SK-N-SH (cell line): ENCODE results near the gene GATM.

Experiments used
- CTCF ChIP-seq: fragments of 200-600 bp; sonication (generic); IDR thresholded peaks from 2 replicates; pipeline ENCODE4 v1.6.1; 2017; ENCODE audit warnings: antibody characterized with exemption, mild to moderate bottlenecking, moderate library complexity
- MAX ChIP-seq: IDR thresholded peaks from 2 replicates; pipeline ENCODE4 v1.4.0; 2012; ENCODE audit warnings: low read depth
- MEF2A ChIP-seq: IDR thresholded peaks from 2 replicates; pipeline ENCODE4 v1.4.0; 2012; ENCODE audit warnings: low read depth, borderline replicate concordance
- NFIC ChIP-seq: IDR thresholded peaks from 2 replicates; pipeline ENCODE4 v1.4.0; 2012; ENCODE audit warnings: borderline replicate concordance
- POLR2AphosphoS5 ChIP-seq: IDR thresholded peaks from 2 replicates; pipeline ENCODE4 v1.6.1; 2012; ENCODE audit warnings: low read depth, low read length
- RCOR1 ChIP-seq: fragments of 150-350 bp; IDR thresholded peaks from 2 replicates; pipeline ENCODE4 v1.6.1; 2017; ENCODE audit warnings: antibody characterized with exemption, low read length
- REST ChIP-seq: IDR thresholded peaks from 2 replicates; pipeline ENCODE4 v1.6.1; 2012; ENCODE audit warnings: mild to moderate bottlenecking, low read depth, low read length, moderate library complexity
- RFX5 ChIP-seq: IDR thresholded peaks from 2 replicates; pipeline ENCODE4 v1.6.1; 2012; ENCODE audit warnings: mild to moderate bottlenecking, improper control_type of control experiment, low read length
- TAF1 ChIP-seq: IDR thresholded peaks from 2 replicates; pipeline ENCODE4 v1.6.1; 2012; ENCODE audit warnings: low read depth, mild to moderate bottlenecking, low read length, moderate library complexity, borderline replicate concordance
- YY1 ChIP-seq: IDR thresholded peaks from 2 replicates; pipeline ENCODE4 v1.4.0; 2012; ENCODE audit warnings: low read depth, mild to moderate bottlenecking

GRCh38 chr15:45402955-45403877, 24.9 kb upstream of the GATM start:
- TF ChIP-seq REST: no peak
- no peak for TF ChIP-seq MAX
- no peak for TF ChIP-seq RCOR1
- TF ChIP-seq CTCF: no peak
- no peak for TF ChIP-seq TAF1
- TF ChIP-seq YY1: no peak
- TF ChIP-seq NFIC: no peak
- TF ChIP-seq RFX5: no peak
- no peak for TF ChIP-seq MEF2A
- TF ChIP-seq POLR2AphosphoS5: no peak
